ENCODE measurements around the gene MT1B. TPM values are rescaled to one million over a fixed set of nuclear protein-coding genes. Genes with fewer than 3 reads are reported as not detected.
A peak's percentile ranks its signal among the peaks of the same experiment; 100 is the strongest.

The MT1B gene
- total and polyA plus RNA-seq, 2 of the 13 experiments (the other 11 are each of a cell fraction or from before 2014, with no cell fraction given) = 0.89 TPM; not detected in 1

DNA sequence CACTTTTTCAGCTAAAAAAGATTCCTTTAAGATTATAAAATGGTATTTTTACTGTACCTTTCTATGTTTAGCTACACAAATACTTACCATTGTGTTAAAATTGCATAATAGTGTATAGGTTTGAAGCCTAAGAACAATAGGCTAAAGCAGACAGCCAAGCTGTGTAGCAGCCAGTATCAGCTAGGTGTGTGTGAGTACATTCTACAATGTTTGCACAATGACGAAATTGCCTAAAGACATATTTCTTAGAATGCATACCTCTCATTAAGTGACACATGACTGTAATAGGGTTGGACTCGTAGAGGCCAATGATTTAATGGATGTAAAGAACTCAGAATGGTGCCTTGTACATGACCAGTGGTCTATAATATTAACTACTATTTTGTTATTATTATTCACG is 1.9 kb upstream of the MT1B start (continued):
- TF ChIP-seq, protein P1, sequence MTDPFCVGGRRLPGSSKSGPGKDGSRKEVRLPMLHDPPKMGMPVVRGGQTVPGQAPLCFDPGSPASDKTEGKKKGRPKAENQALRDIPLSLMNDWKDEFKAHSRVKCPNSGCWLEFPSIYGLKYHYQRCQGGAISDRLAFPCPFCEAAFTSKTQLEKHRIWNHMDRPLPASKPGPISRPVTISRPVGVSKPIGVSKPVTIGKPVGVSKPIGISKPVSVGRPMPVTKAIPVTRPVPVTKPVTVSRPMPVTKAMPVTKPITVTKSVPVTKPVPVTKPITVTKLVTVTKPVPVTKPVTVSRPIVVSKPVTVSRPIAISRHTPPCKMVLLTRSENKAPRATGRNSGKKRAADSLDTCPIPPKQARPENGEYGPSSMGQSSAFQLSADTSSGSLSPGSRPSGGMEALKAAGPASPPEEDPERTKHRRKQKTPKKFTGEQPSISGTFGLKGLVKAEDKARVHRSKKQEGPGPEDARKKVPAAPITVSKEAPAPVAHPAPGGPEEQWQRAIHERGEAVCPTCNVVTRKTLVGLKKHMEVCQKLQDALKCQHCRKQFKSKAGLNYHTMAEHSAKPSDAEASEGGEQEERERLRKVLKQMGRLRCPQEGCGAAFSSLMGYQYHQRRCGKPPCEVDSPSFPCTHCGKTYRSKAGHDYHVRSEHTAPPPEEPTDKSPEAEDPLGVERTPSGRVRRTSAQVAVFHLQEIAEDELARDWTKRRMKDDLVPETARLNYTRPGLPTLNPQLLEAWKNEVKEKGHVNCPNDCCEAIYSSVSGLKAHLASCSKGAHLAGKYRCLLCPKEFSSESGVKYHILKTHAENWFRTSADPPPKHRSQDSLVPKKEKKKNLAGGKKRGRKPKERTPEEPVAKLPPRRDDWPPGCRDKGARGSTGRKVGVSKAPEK (CRISPR knock-in tag; IDR thresholded peaks at IDR 0.05; ENCODE audit: borderline replicate concordance) = no peak
- no peak for TF ChIP-seq WIZ (CRISPR knock-in tag; IDR thresholded peaks at IDR 0.05)
- no peak for TF ChIP-seq FOXA1 (IDR thresholded peaks at IDR 0.05)
- TF ChIP-seq FOXA1 (CRISPR knock-in tag; IDR thresholded peaks at IDR 0.05) = 0 out of 2 replicates have a peak, but pooled peaks have one; percentile 20

DNA sequence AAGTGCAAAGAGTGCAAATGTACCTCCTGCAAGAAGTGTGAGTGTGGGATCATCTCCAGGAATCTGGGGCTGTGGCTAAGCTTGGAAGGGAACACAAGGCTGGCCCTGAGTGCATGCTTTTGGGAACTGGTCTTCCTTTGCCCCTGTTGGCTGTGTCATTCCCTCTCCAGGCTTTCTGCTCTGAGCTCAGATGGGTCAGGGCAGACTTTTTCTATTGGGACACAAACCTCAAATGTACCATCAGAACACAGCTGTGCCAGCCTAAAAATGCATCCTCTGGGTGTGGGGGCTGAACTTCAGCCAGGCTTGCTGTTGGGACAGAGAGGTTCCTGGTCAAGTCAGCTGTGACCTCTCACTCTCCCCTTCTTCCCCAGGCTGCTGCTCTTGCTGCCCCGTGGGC is 914 bp downstream of the MT1B start:
- H3K4me1 ChIP-seq (ENCODE audit: insufficient read depth, low read length) = peaks cover 24% of the 10 kb centered on the region
- H3K27me3 ChIP-seq (ENCODE audit: control insufficient read depth in 1 of 2, insufficient read depth in 2 of 2, low read length in 2 of 2) = peaks cover 2 to 28% of the 10 kb centered on the region in 2 experiments; a peak in 3 of 5 replicates
- H3K9me3 ChIP-seq (ENCODE audit: low read length) = no peaks in the 10 kb centered on the region
- in situ Hi-C loops (cut with HindIII; ENCODE audit: extremely low pct_ligation_motif_present, low pct_unique_long_range_greater_than_20kb) (no loop called here), intact Hi-C loops (cut with micrococcal nuclease; ENCODE audit: unreplicated experiment) (loop anchor here (10.0 kb wide), 1 partner anchor 48 kb away; the partner anchor contains the start of gene MT2A)
- no peaks in the 10 kb centered on the region for H3K36me3 ChIP-seq (replicated peaks in 1 of 2; ENCODE audit: control insufficient read depth in 1 of 2, insufficient read depth in 2 of 2, low read length in 2 of 2)
- no TSS peak for BruUV-seq (replicated peaks)
- FAIRE-seq = no peak
- ATAC-seq = no peak
- H4K20me1 ChIP-seq (ENCODE audit: insufficient read depth, low read length) = no peaks in the 10 kb centered on the region
- H3K4me3 ChIP-seq (replicated peaks in 1 of 3; ENCODE audit: insufficient read depth in 1 of 3, low read depth in 2 of 3, low read length in 3 of 3) = no peak overlapping the region
- H2AFZ ChIP-seq (ENCODE audit: low read length) = no peak overlapping the region
- ChIA-PET POLR2A (no interaction called here), CTCF (ENCODE audit: low intra/inter-chr PET ratio, low total read pairs) (no interaction called here)
- H3K79me2 ChIP-seq (ENCODE audit: insufficient read depth, low read length) = no peaks in the 10 kb centered on the region
- no peak for DNase-seq (ENCODE audit: low spot score)
- no peak overlapping the region for H3K27ac ChIP-seq (ENCODE audit: extremely low read length, insufficient read depth, low read length)
- WGBS (ENCODE audit: low lambda C conversion rate) = 14% methylated on average over 1 of the region's 1 CpG
- no peak overlapping the region for H3K4me2 ChIP-seq (ENCODE audit: low read depth, low read length)
- H3K9ac ChIP-seq (ENCODE audit: insufficient read depth, low read depth, low read length) = no peak overlapping the region
- TF ChIP-seq, protein P2, sequence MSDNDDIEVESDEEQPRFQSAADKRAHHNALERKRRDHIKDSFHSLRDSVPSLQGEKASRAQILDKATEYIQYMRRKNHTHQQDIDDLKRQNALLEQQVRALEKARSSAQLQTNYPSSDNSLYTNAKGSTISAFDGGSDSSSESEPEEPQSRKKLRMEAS (IDR thresholded peaks at IDR 0.05) = no peak
- TF ChIP-seq ZNF83 (CRISPR knock-in tag; IDR thresholded peaks at IDR 0.05; ENCODE audit: borderline replicate concordance) = no peak
- no peak for TF ChIP-seq KDM1A (CRISPR knock-in tag; IDR thresholded peaks at IDR 0.05)
- no peak for TF ChIP-seq RAD21 (CRISPR knock-in tag; IDR thresholded peaks at IDR 0.05)
- no peak for TF ChIP-seq SPEN (CRISPR knock-in tag; IDR thresholded peaks at IDR 0.05; ENCODE audit: low read depth)
- no peak for TF ChIP-seq ZNF337 (CRISPR knock-in tag; IDR thresholded peaks at IDR 0.05; ENCODE audit: borderline replicate concordance, low read depth)
- TF ChIP-seq ZNF558 (CRISPR knock-in tag; IDR thresholded peaks at IDR 0.05; ENCODE audit: borderline replicate concordance) = no peak
- no peak for TF ChIP-seq PRMT3 (CRISPR knock-in tag; IDR thresholded peaks at IDR 0.05; ENCODE audit: borderline replicate concordance, low read depth)
- no peak for TF ChIP-seq ZNF615 (CRISPR knock-in tag; IDR thresholded peaks at IDR 0.05; ENCODE audit: borderline replicate concordance)
- TF ChIP-seq ZNF607 (CRISPR knock-in tag; IDR thresholded peaks at IDR 0.05; ENCODE audit: borderline replicate concordance) = no peak
- TF ChIP-seq KDM3A (CRISPR knock-in tag; IDR thresholded peaks at IDR 0.05; ENCODE audit: low read depth) = no peak
